HepG2 (cell line): Measurements from ENCODE around the gene ITIH2. TPM values are rescaled to one million over a fixed set of nuclear protein-coding genes. Genes with fewer than 3 reads are reported as not detected.
A peak's percentile ranks its signal among the peaks of the same experiment; 100 is the strongest.

Experiments
- FOXO1 ChIP-seq: sonication (generic); formaldehyde crosslinking; IDR thresholded peaks from 2 replicates; pipeline ENCODE4 v1.4.0; 2020; ENCODE audit warnings: missing genetic modification reagents
- MAZ ChIP-seq, 2 experiments: sonication (generic) in 1 of 2; formaldehyde crosslinking in 1 of 2; IDR thresholded peaks; 2 replicates each; pipeline versions ENCODE4 v1.5.0 to v1.6.1; 2012 to 2020; ENCODE audit warnings: low read depth in 2 of 2, mild to moderate bottlenecking in 2 of 2, borderline replicate concordance in 1 of 2, improper control_type of control experiment in 1 of 2, low read length in 1 of 2, missing genetic modification reagents in 1 of 2, moderate library complexity in 1 of 2
- NFE2L1 ChIP-seq: sonication (generic); formaldehyde crosslinking; IDR thresholded peaks from 2 replicates; pipeline ENCODE4 v1.4.0; 2020; ENCODE audit warnings: missing genetic modification reagents, mild to moderate bottlenecking, borderline replicate concordance
- NFE2L2 ChIP-seq: fragments of 150-350 bp; IDR thresholded peaks from 2 replicates; pipeline ENCODE4 v1.6.1; 2014; ENCODE audit warnings: low read length
- NONO ChIP-seq, 2 experiments: fragments of 450-650 bp in 1 of 2; sonication (generic) in 1 of 2; formaldehyde crosslinking in 1 of 2; IDR thresholded peaks in 1 of 2; conservative IDR thresholded peaks in 1 of 2; 2 replicates each; pipeline versions ENCODE4 v1.6.1 to v1.8.0; 2017 to 2022; ENCODE audit warnings: mild to moderate bottlenecking in 1 of 2, missing genetic modification reagents in 1 of 2, moderate library complexity in 1 of 2
- PAXIP1 ChIP-seq: sonication (generic); formaldehyde crosslinking; conservative IDR thresholded peaks from 2 replicates; pipeline ENCODE4 v1.4.0; 2020; ENCODE audit warnings: mild to moderate bottlenecking, missing genetic modification reagents, moderate library complexity
- POGZ ChIP-seq: sonication (generic); formaldehyde crosslinking; IDR thresholded peaks from 2 replicates; pipeline ENCODE4 v1.4.0; 2020; ENCODE audit warnings: mild to moderate bottlenecking, missing genetic modification reagents
- PREB ChIP-seq: sonication (generic); formaldehyde crosslinking; IDR thresholded peaks from 2 replicates; pipeline ENCODE4 v1.4.0; 2020; ENCODE audit warnings: missing genetic modification reagents
- RFXAP ChIP-seq: sonication (generic); formaldehyde crosslinking; IDR thresholded peaks from 2 replicates; pipeline ENCODE4 v1.4.0; 2020; ENCODE audit warnings: missing genetic modification reagents, borderline replicate concordance
- SP1 ChIP-seq, 2 experiments: fragments of 450-650 bp in 1 of 2; sonication (generic) in 1 of 2; formaldehyde crosslinking in 1 of 2; IDR thresholded peaks; 2 replicates each; pipeline versions ENCODE4 v1.4.0 to v1.6.1; 2016 to 2020; ENCODE audit warnings: missing genetic modification reagents in 1 of 2
- THRA ChIP-seq: sonication (generic); formaldehyde crosslinking; IDR thresholded peaks from 2 replicates; pipeline ENCODE4 v1.4.0; 2020; ENCODE audit warnings: missing genetic modification reagents, borderline replicate concordance
- ZBTB26 ChIP-seq: IDR thresholded peaks from 2 replicates; pipeline ENCODE4 v1.6.1; 2016; ENCODE audit warnings: missing compliant biosample characterization, missing genetic modification reagents, borderline replicate concordance
- ZMYM4 ChIP-seq: sonication (generic); formaldehyde crosslinking; IDR thresholded peaks from 2 replicates; pipeline ENCODE4 v1.8.1; 2023; ENCODE audit warnings: mild to moderate bottlenecking, missing genetic modification reagents
- ZNF205 ChIP-seq: IDR thresholded peaks from 2 replicates; pipeline ENCODE4 v1.6.1; 2018; ENCODE audit warnings: missing biosample characterization, missing genetic modification reagents
- ZNF224 ChIP-seq: sonication (generic); formaldehyde crosslinking; IDR thresholded peaks from 2 replicates; pipeline ENCODE4 v1.5.0; 2020; ENCODE audit warnings: mild to moderate bottlenecking, missing genetic modification reagents
- ZNF644 ChIP-seq: IDR thresholded peaks from 2 replicates; pipeline ENCODE4 v1.6.1; 2016; ENCODE audit warnings: low read depth
- ZNF782 ChIP-seq: sonication (generic); formaldehyde crosslinking; IDR thresholded peaks from 2 replicates; pipeline ENCODE4 v1.4.0; 2020; ENCODE audit warnings: missing genetic modification reagents, mild to moderate bottlenecking, borderline replicate concordance
- ZNF891 ChIP-seq: sonication (generic); formaldehyde crosslinking; IDR thresholded peaks from 2 replicates; pipeline ENCODE4 v1.5.0; 2020; ENCODE audit warnings: mild to moderate bottlenecking, missing genetic modification reagents
- polyA plus RNA-seq, 8 experiments: library from polyadenylated mRNA; depleted of rRNA in 3 of 8; stranded (reverse) in 7 of 8; unstranded in 1 of 8; fragments of >200 nt; fragmentation: Illumina TruSeq in 4 of 8; extraction: Trizol in 4 of 8; gene quantifications; 2 replicates each; pipeline versions ENCODE4 v1.2.1 to v1.2.3, GENCODE V29; 2011 to 2016; ENCODE audit warnings: low read depth in 4 of 8, missing spikeins in 1 of 8, mixed read lengths in 1 of 8; ENCODE audit not compliant: insufficient read depth in 1 of 8
- total RNA-seq, 5 experiments: library from RNA; depleted of rRNA; stranded (reverse); fragments of >200 nt; fragmentation: Illumina TruSeq; extraction: Trizol; gene quantifications; 2 replicates each; pipeline ENCODE4 v1.2.3, GENCODE V29; 2016; ENCODE audit warnings: low read depth in 1 of 5

ITIH2 gene
- total and polyA plus RNA-seq, 2 of the 13 experiments (the other 11 are each of a cell fraction or from before 2014, with no cell fraction given) = 1,197 to 1,427 TPM

- TF ChIP-seq PREB (CRISPR knock-in tag) = no peak
- no peak for TF ChIP-seq POGZ
- no peak for TF ChIP-seq NFE2L1 (CRISPR knock-in tag)
- peak; percentile 52 for TF ChIP-seq ZNF644
- peak; percentile 45; the same call in 1 of the 2 replicates for TF ChIP-seq ZBTB26 (CRISPR knock-in tag)
- TF ChIP-seq RFXAP = no peak
- no peak for TF ChIP-seq MAZ (IDR thresholded peaks at IDR 0.05; ENCODE audit: borderline replicate concordance, low read depth, low read length)
- peak; percentile 33; the same call in 1 of the 2 replicates for TF ChIP-seq MAZ (CRISPR knock-in tag; IDR thresholded peaks at IDR 0.05; ENCODE audit: low read depth)
- peak; percentile 45; the same call in 1 of the 2 replicates for TF ChIP-seq ZMYM4 (CRISPR knock-in tag)
- 0 out of 2 replicates have a peak, but pooled peaks have one; percentile 34 for TF ChIP-seq ZNF224 (CRISPR knock-in tag)
- TF ChIP-seq ZNF891 = no peak
- peak; percentile 19; the same call in 1 of the 2 replicates for TF ChIP-seq PAXIP1 (CRISPR knock-in tag)
- TF ChIP-seq NONO (IDR thresholded peaks at IDR 0.05) = no peak
- no peak for TF ChIP-seq NONO (CRISPR knock-in tag; conservative IDR thresholded peaks at IDR 0.05)
- no peak for TF ChIP-seq NFE2L2
- TF ChIP-seq FOXO1 (CRISPR knock-in tag) = no peak
- no peak for TF ChIP-seq SP1 (IDR thresholded peaks at IDR 0.05)
- TF ChIP-seq SP1 (CRISPR knock-in tag; IDR thresholded peaks at IDR 0.05) = no peak
- TF ChIP-seq ZNF782 (CRISPR knock-in tag) = no peak
- TF ChIP-seq THRA (CRISPR knock-in tag) = no peak
- TF ChIP-seq ZNF205 (CRISPR knock-in tag) = no peak
Measured at GRCh38 chr10:7696545-7696944, 6.6 kb upstream of the ITIH2 start (continued).
